Karpas-422 (cell line): ENCODE data around the gene KRT39. TPM values are rescaled to one million over a fixed set of nuclear protein-coding genes. Genes with fewer than 3 reads are reported as not detected.
A peak's percentile ranks its signal among the peaks of the same experiment; 100 is the strongest.

ENCODE experiments used
- DNase-seq: peaks from one replicate; pipeline ENCODE4 v3.0.0-alpha.2; 2015
- H2AFZ ChIP-seq: fragments of 200-600 bp; sonication (generic); 2 replicates; pipeline ENCODE4 v1.6.1; 2014; ENCODE audit warnings: antibody characterized with exemption, low read length, mixed read lengths
- H3K27ac ChIP-seq: fragments of 200-600 bp; sonication (generic); 2 replicates; pipeline ENCODE4 v1.5.1; 2014; ENCODE audit warnings: mild to moderate bottlenecking, low read length, moderate library complexity
- H3K27me3 ChIP-seq: fragments of 200-600 bp; sonication (generic); 2 replicates; pipeline ENCODE4 v1.6.1; 2014; ENCODE audit warnings: low read length, mixed read lengths
- H3K36me3 ChIP-seq: fragments of 200-600 bp; sonication (generic); 2 replicates; pipeline ENCODE4 v1.6.1; 2014; ENCODE audit warnings: low read length, mixed read lengths; ENCODE audit not compliant: insufficient read depth
- H3K4me1 ChIP-seq: fragments of 200-600 bp; sonication (generic); 2 replicates; pipeline ENCODE4 v1.6.1; 2014; ENCODE audit warnings: mild to moderate bottlenecking, low read length, mixed read lengths
- H3K4me2 ChIP-seq: fragments of 200-600 bp; sonication (generic); 2 replicates; pipeline ENCODE4 v1.6.1; 2014; ENCODE audit warnings: low read length, low read depth, mild to moderate bottlenecking; ENCODE audit not compliant: poor library complexity, severe bottlenecking
- H3K4me3 ChIP-seq: fragments of 200-600 bp; sonication (generic); 2 replicates; pipeline ENCODE4 v1.5.1; 2014; ENCODE audit warnings: mild to moderate bottlenecking, antibody characterized with exemption, low read length, mixed read lengths
- H3K79me2 ChIP-seq: fragments of 200-600 bp; sonication (generic); 2 replicates; pipeline ENCODE4 v1.6.1; 2014; ENCODE audit warnings: mild to moderate bottlenecking, low read length, mixed read lengths
- H3K9ac ChIP-seq: fragments of 200-600 bp; sonication (generic); 2 replicates; pipeline ENCODE4 v1.6.0; 2014; ENCODE audit warnings: low read length
- H3K9me2 ChIP-seq: fragments of 200-600 bp; sonication (generic), shearing (Covaris generic); replicated peaks from 2 replicates; pipeline ENCODE4 v1.6.0; 2014; ENCODE audit warnings: mild to moderate bottlenecking, low read length, moderate library complexity; ENCODE audit not compliant: insufficient read depth
- H3K9me3 ChIP-seq: fragments of 300-700, 200-600 bp; sonication (generic); 2 replicates; pipeline ENCODE4 v1.6.1; 2014; ENCODE audit warnings: low read length, mixed read lengths
- H4K20me1 ChIP-seq: fragments of 200-600 bp; sonication (generic); 2 replicates; pipeline ENCODE4 v1.6.1; 2014; ENCODE audit warnings: mild to moderate bottlenecking, antibody characterized with exemption, low read length, low read depth; ENCODE audit not compliant: insufficient read depth
- total RNA-seq: library from RNA; depleted of rRNA; stranded (reverse); fragments of >200 nt; shearing (Covaris generic); gene quantifications from 2 replicates; pipeline ENCODE4 v1.2.3, GENCODE V29; 2014; ENCODE audit warnings: low replicate concordance

Gene KRT39
- total RNA-seq, 1 experiment from 2014 or later: not detected

GRCh38 chr17:40978575-40979151, 11.9 kb upstream of the KRT39 start:
- H3K79me2 ChIP-seq: no peaks in the 10 kb centered on the region
- no peaks in the 10 kb centered on the region for H3K27me3 ChIP-seq
- no peaks in the 10 kb centered on the region for H3K9me3 ChIP-seq
- H3K27ac ChIP-seq: no peak overlapping the region
- H3K9ac ChIP-seq: no peak overlapping the region
- no peaks in the 10 kb centered on the region for H4K20me1 ChIP-seq
- no peak overlapping the region for H3K4me2 ChIP-seq
- H3K4me1 ChIP-seq: no peaks in the 10 kb centered on the region
- no peak overlapping the region for H3K4me3 ChIP-seq
- no peaks in the 10 kb centered on the region for H3K9me2 ChIP-seq
- no peak for DNase-seq
- H2AFZ ChIP-seq: no peak overlapping the region
- no peaks in the 10 kb centered on the region for H3K36me3 ChIP-seq

GRCh38 chr17:40975516-40975915, 8.8 kb upstream of the KRT39 start:
- Histone ChIP-seq H4K20me1 (no peaks in the 10 kb centered on the region), H3K27me3 (no peaks in the 10 kb centered on the region), H3K9me2 (no peaks in the 10 kb centered on the region), H2AFZ (no peak overlapping the region), H3K9ac (no peak overlapping the region), H3K36me3 (no peaks in the 10 kb centered on the region), H3K79me2 (no peaks in the 10 kb centered on the region), H3K27ac (no peak overlapping the region), H3K4me3 (no peak overlapping the region), H3K4me1 (no peaks in the 10 kb centered on the region), H3K4me2 (no peak overlapping the region), H3K9me3 (no peaks in the 10 kb centered on the region)
- DNase-seq: no peak

- H3K4me1 ChIP-seq: no peaks in the 10 kb centered on the region
- H3K27me3 ChIP-seq: no peaks in the 10 kb centered on the region
- no peak overlapping the region for H3K4me3 ChIP-seq
- H3K9me2 ChIP-seq: no peaks in the 10 kb centered on the region
- H3K4me2 ChIP-seq: no peak overlapping the region
- no peaks in the 10 kb centered on the region for H4K20me1 ChIP-seq
- no peaks in the 10 kb centered on the region for H3K36me3 ChIP-seq
- no peak overlapping the region for H2AFZ ChIP-seq
- H3K79me2 ChIP-seq: no peaks in the 10 kb centered on the region
- H3K9me3 ChIP-seq: no peaks in the 10 kb centered on the region
- no peak overlapping the region for H3K27ac ChIP-seq
- no peak overlapping the region for H3K9ac ChIP-seq
- no peak for DNase-seq
Observed at GRCh38 chr17:40974366-40974765, 7.6 kb upstream of the KRT39 start.

- H3K9me3 ChIP-seq: no peaks in the 10 kb centered on the region
- no peaks in the 10 kb centered on the region for H3K36me3 ChIP-seq
- H3K4me1 ChIP-seq: no peaks in the 10 kb centered on the region
- no peaks in the 10 kb centered on the region for H3K9me2 ChIP-seq
- H3K79me2 ChIP-seq: no peaks in the 10 kb centered on the region
- no peak for DNase-seq
- H3K4me2 ChIP-seq: no peak overlapping the region
- no peaks in the 10 kb centered on the region for H4K20me1 ChIP-seq
- H3K4me3 ChIP-seq: no peak overlapping the region
- H3K9ac ChIP-seq: no peak overlapping the region
- no peak overlapping the region for H2AFZ ChIP-seq
- no peaks in the 10 kb centered on the region for H3K27me3 ChIP-seq
- H3K27ac ChIP-seq: no peak overlapping the region
Observed at GRCh38 chr17:40967582-40967981, 834 bp upstream of the KRT39 start.

GRCh38 chr17:40963838-40964237, 2.9 kb downstream of the KRT39 start:
- no peaks in the 10 kb centered on the region for H3K9me3 ChIP-seq
- no peak overlapping the region for H3K27ac ChIP-seq
- H3K79me2 ChIP-seq: no peaks in the 10 kb centered on the region
- H2AFZ ChIP-seq: no peak overlapping the region
- H3K9ac ChIP-seq: no peak overlapping the region
- no peak overlapping the region for H3K4me3 ChIP-seq
- no peaks in the 10 kb centered on the region for H3K9me2 ChIP-seq
- no peak overlapping the region for H3K4me2 ChIP-seq
- H3K4me1 ChIP-seq: no peaks in the 10 kb centered on the region
- no peaks in the 10 kb centered on the region for H3K36me3 ChIP-seq
- no peaks in the 10 kb centered on the region for H4K20me1 ChIP-seq
- H3K27me3 ChIP-seq: no peaks in the 10 kb centered on the region
- DNase-seq: peak; percentile 44

- H2AFZ ChIP-seq: no peak overlapping the region
- H3K9ac ChIP-seq: no peak overlapping the region
Observed at GRCh38 chr17:40962059-40962561, 4.6 kb downstream of the KRT39 start.

GRCh38 chr17:40961591-40961990, 5.2 kb downstream of the KRT39 start:
- no peaks in the 10 kb centered on the region for H3K36me3 ChIP-seq
- no peak overlapping the region for H2AFZ ChIP-seq
- DNase-seq: no peak
- H4K20me1 ChIP-seq: no peaks in the 10 kb centered on the region
- H3K4me2 ChIP-seq: no peak overlapping the region
- H3K4me1 ChIP-seq: no peaks in the 10 kb centered on the region
- H3K9ac ChIP-seq: no peak overlapping the region
- H3K79me2 ChIP-seq: no peaks in the 10 kb centered on the region
- no peak overlapping the region for H3K4me3 ChIP-seq
- H3K27me3 ChIP-seq: no peaks in the 10 kb centered on the region
- no peaks in the 10 kb centered on the region for H3K9me3 ChIP-seq
- H3K27ac ChIP-seq: no peak overlapping the region
- no peaks in the 10 kb centered on the region for H3K9me2 ChIP-seq

More at GRCh38 chr17:40962059-40962561, 4.6 kb downstream of the KRT39 start:
- no peaks in the 10 kb centered on the region for H3K79me2 ChIP-seq
- no peaks in the 10 kb centered on the region for H4K20me1 ChIP-seq
- no peak overlapping the region for H3K4me3 ChIP-seq
- no peaks in the 10 kb centered on the region for H3K9me3 ChIP-seq
- no peak for DNase-seq
- no peaks in the 10 kb centered on the region for H3K36me3 ChIP-seq
- H3K9me2 ChIP-seq: no peaks in the 10 kb centered on the region
- no peak overlapping the region for H3K4me2 ChIP-seq
- H3K27ac ChIP-seq: no peak overlapping the region
- no peaks in the 10 kb centered on the region for H3K27me3 ChIP-seq
- no peaks in the 10 kb centered on the region for H3K4me1 ChIP-seq

GRCh38 chr17:40960144-40960543, 6.6 kb downstream of the KRT39 start:
- H3K9ac ChIP-seq: no peak overlapping the region
- no peaks in the 10 kb centered on the region for H3K4me1 ChIP-seq

More at GRCh38 chr17:40960144-40960543, 6.6 kb downstream of the KRT39 start:
- H3K27me3 ChIP-seq: no peaks in the 10 kb centered on the region
- H4K20me1 ChIP-seq: no peaks in the 10 kb centered on the region
- H3K27ac ChIP-seq: no peak overlapping the region
- H3K9me2 ChIP-seq: no peaks in the 10 kb centered on the region
- H3K4me2 ChIP-seq: no peak overlapping the region
- no peaks in the 10 kb centered on the region for H3K36me3 ChIP-seq
- no peaks in the 10 kb centered on the region for H3K9me3 ChIP-seq
- no peak overlapping the region for H3K4me3 ChIP-seq
- no peak for DNase-seq
- H3K79me2 ChIP-seq: no peaks in the 10 kb centered on the region
- H2AFZ ChIP-seq: no peak overlapping the region
